GM18507 (cell line): ENCODE data around the gene IZUMO1R.
"Not testable (repeated sequence)": the region's sequence is repeated elsewhere in the genome, so short reads cannot be mapped to it uniquely, and the experiment has no call there.

ENCODE experiments used
- DNase-seq: peaks from one replicate; pipeline ENCODE4 v3.0.0; 2011; ENCODE audit warnings: low read depth; ENCODE audit not compliant: insufficient read length; ENCODE audit errors: extremely low spot score
- FAIRE-seq: peaks from 2 replicates; lab custom pipeline; 2011; peaks lifted over from hg19 to GRCh38; lab: Jason Lieb, UNC

Gene IZUMO1R

DNA sequence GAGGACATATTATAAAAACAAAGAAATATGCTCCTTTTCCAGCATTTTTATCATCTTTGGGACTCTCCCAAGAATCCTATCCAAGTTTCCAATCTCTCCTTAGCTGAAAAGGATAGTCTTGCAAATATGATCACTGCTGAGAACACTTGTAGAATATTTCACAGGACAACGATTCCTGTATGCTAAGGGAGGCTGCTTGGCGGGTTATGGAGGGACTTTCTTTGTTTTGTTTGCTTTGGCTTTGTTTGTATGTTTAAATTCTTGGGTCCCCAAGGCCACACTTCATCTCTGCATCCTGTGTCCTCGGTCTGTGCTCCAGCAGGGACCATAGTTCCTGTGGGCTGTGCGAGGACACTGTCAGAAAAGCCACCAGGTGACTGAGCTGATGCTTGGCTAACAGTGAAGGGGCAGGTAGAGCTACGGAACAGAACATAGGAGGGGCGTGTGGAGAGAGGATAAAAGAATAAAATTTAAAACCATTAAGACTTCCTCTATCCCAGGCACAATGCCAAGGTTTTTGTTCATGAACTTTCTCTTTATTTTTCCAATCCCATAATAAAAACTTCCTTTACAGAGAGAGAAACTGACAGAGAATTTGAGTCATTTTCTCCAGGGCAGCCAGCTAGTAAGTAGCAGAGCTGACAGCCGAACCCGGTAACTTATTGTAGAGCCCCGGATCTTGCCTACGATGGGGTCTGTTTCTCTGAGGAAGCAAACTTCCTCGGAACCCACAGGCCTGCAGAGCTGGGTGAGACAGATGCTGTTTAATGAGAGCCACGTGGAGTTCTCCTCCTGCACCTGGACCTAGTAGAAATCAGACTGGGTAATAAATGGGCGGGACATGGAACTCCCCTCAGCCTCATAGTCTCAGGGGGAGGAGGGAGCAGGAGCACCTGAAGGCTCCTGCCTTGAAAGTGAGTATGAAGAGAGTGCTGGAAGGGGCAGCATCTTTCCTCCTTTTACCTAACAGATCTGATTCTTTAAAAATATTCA, at the start of gene IZUMO1R:
Gene IZUMO1R (plus strand): TSS at position 615 of the 993 bp plus-strand sequence. CDS start 1,057 bp downstream, outside the sequence.
- FAIRE-seq, result no peak
- no peak for DNase-seq

DNA sequence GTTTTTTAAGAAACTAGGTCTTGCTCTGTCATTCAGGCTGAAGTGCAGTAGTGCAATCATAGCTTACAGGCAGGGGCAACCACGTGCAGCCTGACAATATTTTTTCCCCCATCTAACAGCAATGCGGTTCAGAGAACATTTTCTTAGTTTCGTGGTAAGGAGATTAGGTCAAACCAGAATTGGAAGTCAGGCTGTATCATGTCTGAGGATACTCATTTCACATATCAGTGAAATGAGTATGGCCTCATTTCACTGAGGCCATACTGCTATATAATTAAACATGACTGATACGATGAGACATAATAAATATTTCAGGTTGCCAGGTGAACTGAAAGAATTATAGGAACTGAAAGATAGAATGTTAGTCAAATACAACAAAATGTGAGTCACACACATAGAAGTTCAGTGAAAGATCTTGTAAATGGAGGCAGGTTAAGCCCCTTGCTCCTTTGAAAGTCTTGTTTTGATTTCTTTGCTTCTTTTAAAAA, 32.5 kb upstream of the IZUMO1R start:
- DNase-seq (no peak), FAIRE-seq (no peak)

DNA sequence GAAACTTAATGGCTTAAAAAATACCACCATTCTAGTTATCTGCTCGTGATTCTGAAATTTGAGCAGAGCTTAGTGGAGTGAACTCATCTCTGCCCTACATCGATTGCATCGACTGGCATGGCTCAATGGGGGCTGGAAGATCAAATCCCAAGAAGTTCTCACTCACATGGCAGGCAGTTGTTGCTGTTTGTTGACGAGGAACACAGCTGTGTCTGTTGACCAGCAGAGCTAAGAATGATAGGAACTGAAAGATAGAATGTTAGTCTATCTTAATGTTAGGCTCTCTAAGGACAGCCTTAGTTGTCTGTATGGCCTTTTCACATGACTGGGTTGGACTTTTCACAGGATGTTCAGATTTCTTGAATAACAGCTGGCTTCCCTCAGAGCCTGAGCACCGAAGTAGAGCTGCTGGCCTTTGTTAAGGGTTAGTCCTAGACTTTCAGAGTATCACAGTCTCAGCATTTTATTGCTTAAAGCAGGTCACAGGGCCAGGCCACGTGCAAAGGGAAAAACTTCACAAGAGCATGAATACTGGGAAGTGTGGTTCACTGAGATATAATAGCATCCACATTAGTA, 31.6 kb upstream of the IZUMO1R start:
- FAIRE-seq (no peak), DNase-seq (no peak)

- DNase-seq, result no peak
- FAIRE-seq, result no peak
Observed at GRCh38 chr11:94275961-94276360, 28.4 kb upstream of the IZUMO1R start.

- DNase-seq (no peak), FAIRE-seq (no peak)
Observed at GRCh38 chr11:94276943-94277342, 27.4 kb upstream of the IZUMO1R start.

DNA sequence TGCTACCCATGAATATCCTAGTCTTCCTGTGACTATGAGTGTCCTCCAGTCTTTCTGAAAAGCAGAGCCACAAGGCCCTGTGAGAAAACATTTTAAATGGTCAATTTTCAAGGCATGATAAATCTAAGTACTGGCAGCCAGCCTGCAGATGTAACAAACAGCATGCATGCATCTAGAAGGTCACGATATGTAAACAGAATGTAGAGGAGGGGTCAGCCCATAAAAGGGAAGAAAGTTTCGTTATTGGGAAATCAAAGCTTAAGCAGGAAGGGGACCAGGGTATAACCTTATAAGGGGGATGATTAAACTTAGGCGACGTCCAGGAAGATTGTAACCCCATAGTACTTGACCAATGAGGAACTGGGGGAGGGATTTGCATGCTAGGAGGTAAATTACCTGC, 26.2 kb upstream of the IZUMO1R start:
- not testable (repeated sequence) for FAIRE-seq, DNase-seq

GRCh38 chr11:94279996-94280395, 24.4 kb upstream of the IZUMO1R start:
- FAIRE-seq (no peak), DNase-seq (no peak)

DNA sequence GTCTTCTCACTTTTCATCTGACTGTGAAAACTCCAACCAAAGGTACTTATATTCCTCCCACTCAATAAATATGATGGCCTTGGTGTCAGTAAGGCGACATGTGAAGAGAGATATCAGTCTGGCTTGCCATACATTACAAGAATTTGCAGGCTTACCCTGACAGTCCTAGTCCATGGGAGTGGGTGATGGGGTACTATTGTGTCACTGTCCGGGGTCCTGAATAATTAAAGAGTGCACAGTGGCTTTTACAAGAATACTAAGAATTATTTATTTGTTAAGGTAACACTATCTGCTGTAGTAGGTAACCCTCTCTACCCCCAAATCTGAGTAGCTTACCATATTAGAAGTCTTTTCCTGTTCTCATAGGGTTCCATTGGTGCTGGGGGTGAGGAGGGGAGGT, 23.1 kb upstream of the IZUMO1R start:
- no peak for DNase-seq
- FAIRE-seq, result no peak

DNA sequence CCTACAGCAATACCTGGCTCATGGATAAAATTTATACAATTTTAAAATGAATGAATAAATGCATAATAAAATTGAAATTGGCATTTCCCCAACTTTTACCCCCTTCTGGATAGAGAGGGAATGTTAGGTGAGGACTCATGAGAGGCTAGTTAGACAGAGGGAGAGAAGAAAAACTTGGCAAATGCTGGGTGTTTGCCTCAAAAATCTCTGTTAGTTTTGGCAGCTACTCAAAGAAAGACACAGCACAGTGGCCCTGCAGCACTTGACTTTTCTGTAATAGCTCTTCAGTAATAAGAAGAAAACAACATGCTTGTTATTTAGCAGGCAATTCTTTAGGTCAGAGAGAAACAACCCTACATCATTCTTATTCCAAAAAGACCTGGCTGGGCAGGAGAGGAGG, 20.7 kb upstream of the IZUMO1R start:
- DNase-seq (no peak), FAIRE-seq (no peak)

DNA sequence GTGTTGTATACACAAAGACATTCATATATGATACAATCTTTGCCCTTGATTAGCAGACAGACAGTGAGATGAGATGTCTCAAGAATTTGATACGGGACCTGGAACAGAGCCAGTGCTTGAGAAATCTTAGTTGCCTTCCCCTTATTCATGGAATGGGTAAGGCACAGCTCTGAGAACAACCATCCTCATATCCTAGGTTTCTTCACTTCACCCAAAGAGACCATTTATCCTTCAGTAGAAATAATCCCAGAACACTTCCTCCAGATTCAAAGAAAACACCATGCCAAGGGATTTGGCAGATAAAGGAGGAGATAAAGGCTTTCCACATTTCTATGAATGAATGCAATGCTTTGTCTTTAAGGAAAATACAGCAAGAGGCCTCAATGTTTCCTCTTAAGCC, 8.8 kb upstream of the IZUMO1R start:
- FAIRE-seq (no peak), DNase-seq (no peak)

GRCh38 chr11:94297985-94298576, 6.3 kb upstream of the IZUMO1R start:
- FAIRE-seq, result no peak
- no peak for DNase-seq

- DNase-seq (no peak), FAIRE-seq (no peak)
Observed at GRCh38 chr11:94302776-94303175, 1.6 kb upstream of the IZUMO1R start.

DNA sequence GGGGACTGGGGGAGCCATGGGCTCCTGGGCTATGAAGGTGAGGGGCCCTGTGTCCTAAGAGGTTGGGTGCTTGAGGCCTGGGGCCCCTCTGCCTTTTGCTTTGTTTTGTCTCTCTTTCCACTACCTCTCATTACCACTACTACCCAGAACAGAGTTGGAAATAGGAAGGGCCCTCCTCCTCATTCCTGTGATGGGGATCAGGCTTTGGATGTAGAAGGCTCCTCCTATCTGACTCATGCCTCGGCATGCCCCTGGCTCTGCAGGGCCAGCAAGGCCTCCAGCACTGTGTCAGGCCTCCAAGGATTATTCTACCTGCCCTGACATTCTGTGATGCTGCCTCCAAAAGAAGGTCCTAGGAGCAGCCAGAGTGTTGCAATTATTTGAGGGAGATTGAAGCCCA, 766 bp downstream of the IZUMO1R start:
- no peak for DNase-seq
- FAIRE-seq, result no peak

DNA sequence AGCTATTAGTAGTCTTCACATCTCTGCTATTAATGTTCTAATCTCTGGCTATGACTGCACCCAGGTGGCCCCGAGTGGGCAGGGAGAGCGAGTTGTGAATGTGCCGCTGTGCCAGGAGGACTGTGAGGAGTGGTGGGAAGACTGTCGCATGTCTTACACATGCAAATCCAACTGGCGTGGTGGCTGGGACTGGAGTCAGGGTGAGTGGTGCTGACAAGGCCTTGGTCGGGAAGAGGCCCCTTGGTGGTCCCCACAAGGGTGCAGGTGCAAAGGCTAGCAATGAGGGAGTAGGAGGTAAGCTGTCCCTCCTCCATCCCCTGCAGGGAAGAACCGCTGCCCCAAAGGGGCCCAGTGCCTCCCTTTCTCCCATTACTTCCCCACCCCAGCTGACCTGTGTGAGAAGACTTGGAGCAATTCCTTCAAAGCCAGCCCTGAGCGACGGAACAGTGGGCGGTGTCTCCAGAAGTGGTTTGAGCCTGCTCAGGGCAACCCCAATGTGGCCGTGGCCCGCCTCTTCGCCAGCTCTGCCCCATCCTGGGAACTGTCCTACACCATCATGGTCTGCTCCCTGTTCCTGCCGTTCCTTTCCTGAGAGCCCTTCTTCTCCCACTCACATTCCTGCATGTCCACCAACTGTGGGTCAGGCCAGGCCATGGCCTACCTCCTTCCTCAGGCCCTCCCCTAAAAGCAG, 2.9 kb downstream of the IZUMO1R start:
- FAIRE-seq (no peak), DNase-seq (no peak)

GRCh38 chr11:94308024-94308423, 3.6 kb downstream of the IZUMO1R start:
- FAIRE-seq, result no peak

DNA sequence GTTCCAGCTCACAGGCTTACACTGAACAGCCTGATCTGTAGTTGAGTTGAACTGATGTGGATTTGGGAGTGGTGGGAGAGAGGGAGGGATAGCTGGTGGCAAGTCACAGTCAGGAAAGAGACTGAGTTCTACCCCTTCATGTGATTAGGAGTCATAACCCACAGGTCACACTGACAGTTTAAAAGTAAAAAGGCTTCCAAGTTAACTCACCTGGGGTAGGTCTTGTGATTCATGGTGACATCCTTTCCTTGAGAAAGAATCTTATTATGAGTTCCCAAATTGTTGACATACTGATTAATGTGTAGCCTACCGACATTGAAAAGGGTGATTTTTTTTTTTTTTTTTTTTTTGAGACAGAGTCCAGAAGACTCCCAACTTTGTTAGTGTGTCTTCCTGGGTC, 5.4 kb downstream of the IZUMO1R start:
- FAIRE-seq, result no peak

More at GRCh38 chr11:94308024-94308423, 3.6 kb downstream of the IZUMO1R start:
- no peak for DNase-seq

GRCh38 chr11:94310191-94310875, 6.0 kb downstream of the IZUMO1R start:
- FAIRE-seq, result no peak
- DNase-seq, result no peak

More for the DNA sequence above, 5.4 kb downstream of the IZUMO1R start:
- no peak for DNase-seq

DNA sequence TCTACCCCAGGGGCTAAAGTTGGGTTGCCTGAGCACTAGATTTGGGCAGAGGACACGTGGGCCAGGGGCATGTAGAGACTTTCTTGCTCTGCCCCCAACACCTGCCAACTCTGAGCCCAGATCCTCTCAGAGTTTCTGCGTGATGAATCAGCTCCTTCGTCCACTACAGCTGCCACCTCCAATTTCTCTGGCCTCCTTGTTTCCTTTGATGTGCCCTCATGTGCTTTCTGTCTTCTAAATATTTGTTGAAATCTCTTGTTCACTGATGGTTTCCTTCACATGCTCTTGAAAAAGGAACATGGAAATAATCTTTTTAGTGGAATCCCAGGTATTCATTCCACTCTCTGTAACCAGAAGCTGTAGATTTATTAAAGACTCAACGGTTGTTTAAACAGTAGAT, 8.0 kb downstream of the IZUMO1R start:
- no peak for FAIRE-seq
- DNase-seq, result no peak

DNA sequence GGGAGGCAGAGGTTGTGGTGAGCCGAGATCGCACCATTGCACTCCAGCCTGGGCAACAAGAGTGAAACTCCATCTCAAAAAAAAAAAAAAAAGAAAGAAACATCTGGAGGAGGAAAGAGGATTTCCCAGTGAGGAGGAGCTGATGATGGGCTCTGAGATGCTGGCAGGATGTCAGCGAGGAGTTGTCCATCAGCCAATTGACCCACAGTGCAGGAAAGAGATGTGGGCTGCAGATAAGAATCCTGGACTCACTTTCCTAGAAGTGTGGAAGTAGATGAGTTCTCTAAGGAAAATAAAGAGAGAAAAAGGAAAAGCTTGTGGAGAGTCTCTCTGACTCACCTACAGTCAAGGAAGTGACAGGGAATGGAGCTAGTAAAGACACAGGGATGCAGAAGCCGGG, 9.7 kb downstream of the IZUMO1R start:
- DNase-seq (no peak), FAIRE-seq (no peak)
